Measurements from ENCODE around the gene TMSB4X.

- TF ChIP-seq CTCF (IDR thresholded peaks at IDR 0.05; ENCODE audit: borderline replicate concordance, extremely low read depth, low read length, poor library complexity, severe bottlenecking), result no peak
- TF ChIP-seq EZH2 (IDR thresholded peaks at IDR 0.05; ENCODE audit: borderline replicate concordance, low read depth, low read length, severe bottlenecking), result no peak
Observed at GRCh38 chrX:12997906-12998687, 23.2 kb downstream of the TMSB4X start.

Measured in DND-41 (cell line).